HepG2 (cell line): ENCODE results near the gene BICDL1. TPM values are rescaled to one million over a fixed set of nuclear protein-coding genes. Genes with fewer than 3 reads are reported as not detected.

ENCODE experiments used
- AGO2 ChIP-seq: fragments of 200-400 bp; formaldehyde crosslinking; optimal IDR thresholded peaks from 2 replicates; pipeline ENCODE3; 2017; ENCODE audit warnings: mild to moderate bottlenecking, low read depth, low read length, moderate library complexity
- ARNTL ChIP-seq: sonication (generic); formaldehyde crosslinking; IDR thresholded peaks from 2 replicates; pipeline ENCODE4 v1.4.0; 2020; ENCODE audit warnings: mild to moderate bottlenecking, missing genetic modification reagents
- ELF3 ChIP-seq: IDR thresholded peaks from 2 replicates; pipeline ENCODE4 v1.6.1; 2016; ENCODE audit warnings: missing genetic modification reagents, missing compliant biosample characterization
- HNRNPLL ChIP-seq: fragments of 200-400 bp; formaldehyde crosslinking; IDR thresholded peaks from 2 replicates; pipeline ENCODE4 v1.6.1; 2017; ENCODE audit warnings: mild to moderate bottlenecking, low read depth, low read length; ENCODE audit not compliant: poor library complexity, severe bottlenecking
- MAZ ChIP-seq, 2 experiments: sonication (generic) in 1 of 2; formaldehyde crosslinking in 1 of 2; IDR thresholded peaks; 2 replicates each; pipeline versions ENCODE4 v1.5.0 to v1.6.1; 2012 to 2020; ENCODE audit warnings: low read depth in 2 of 2, mild to moderate bottlenecking in 2 of 2, borderline replicate concordance in 1 of 2, improper control_type of control experiment in 1 of 2, low read length in 1 of 2, missing genetic modification reagents in 1 of 2, moderate library complexity in 1 of 2
- NR1H2 ChIP-seq: sonication (generic); formaldehyde crosslinking; IDR thresholded peaks from 2 replicates; pipeline ENCODE4 v1.8.1; 2022; ENCODE audit warnings: low read depth, missing genetic modification reagents, borderline replicate concordance
- SIN3A ChIP-seq: IDR thresholded peaks from 2 replicates; pipeline ENCODE4 v1.6.1; 2011; ENCODE audit warnings: low read depth, mild to moderate bottlenecking, control low read depth, low read length, borderline replicate concordance
- SIN3B ChIP-seq: fragments of 150-350 bp; IDR thresholded peaks from 2 replicates; pipeline ENCODE4 v1.6.1; 2014; ENCODE audit warnings: low read length
- SMAD3 ChIP-seq: sonication (generic); formaldehyde crosslinking; IDR thresholded peaks from 2 replicates; pipeline ENCODE4 v1.4.0; 2020; ENCODE audit warnings: missing genetic modification reagents
- SP1 ChIP-seq, 2 experiments: fragments of 450-650 bp in 1 of 2; sonication (generic) in 1 of 2; formaldehyde crosslinking in 1 of 2; IDR thresholded peaks; 2 replicates each; pipeline versions ENCODE4 v1.4.0 to v1.6.1; 2016 to 2020; ENCODE audit warnings: missing genetic modification reagents in 1 of 2
- TAF15 ChIP-seq: fragments of 200-400 bp; formaldehyde crosslinking; IDR thresholded peaks from one replicate; pipeline ENCODE4 v1.6.1; 2018; ENCODE audit warnings: mild to moderate bottlenecking, low read depth, low read length; ENCODE audit not compliant: poor library complexity, severe bottlenecking
- TBP ChIP-seq: sonication (generic); formaldehyde crosslinking; IDR thresholded peaks from 2 replicates; pipeline ENCODE4 v1.5.0; 2020; ENCODE audit warnings: missing genetic modification reagents
- ZMYM4 ChIP-seq: sonication (generic); formaldehyde crosslinking; IDR thresholded peaks from 2 replicates; pipeline ENCODE4 v1.8.1; 2023; ENCODE audit warnings: mild to moderate bottlenecking, missing genetic modification reagents
- ZNF20 ChIP-seq: sonication (generic); formaldehyde crosslinking; IDR thresholded peaks from 2 replicates; pipeline ENCODE4 v1.4.0; 2020; ENCODE audit warnings: mild to moderate bottlenecking, moderate library complexity, missing genetic modification reagents
- ZNF274 ChIP-seq: sonication (generic); formaldehyde crosslinking; IDR thresholded peaks from 2 replicates; pipeline ENCODE4 v1.5.1; 2020; ENCODE audit warnings: mild to moderate bottlenecking, missing genetic modification reagents
- ZNF678 ChIP-seq: sonication (generic); formaldehyde crosslinking; IDR thresholded peaks from 2 replicates; pipeline ENCODE4 v1.4.0; 2020; ENCODE audit warnings: mild to moderate bottlenecking, missing genetic modification reagents
- ZNF878 ChIP-seq: sonication (generic); formaldehyde crosslinking; IDR thresholded peaks from 2 replicates; pipeline ENCODE4 v1.8.1; 2023; ENCODE audit warnings: mild to moderate bottlenecking, missing genetic modification reagents, moderate library complexity
- polyA plus RNA-seq, 8 experiments: library from polyadenylated mRNA; depleted of rRNA in 3 of 8; stranded (reverse) in 7 of 8; unstranded in 1 of 8; fragments of >200 nt; fragmentation: Illumina TruSeq in 4 of 8; extraction: Trizol in 4 of 8; gene quantifications; 2 replicates each; pipeline versions ENCODE4 v1.2.1 to v1.2.3, GENCODE V29; 2011 to 2016; ENCODE audit warnings: low read depth in 4 of 8, missing spikeins in 1 of 8, mixed read lengths in 1 of 8; ENCODE audit not compliant: insufficient read depth in 1 of 8
- total RNA-seq, 5 experiments: library from RNA; depleted of rRNA; stranded (reverse); fragments of >200 nt; fragmentation: Illumina TruSeq; extraction: Trizol; gene quantifications; 2 replicates each; pipeline ENCODE4 v1.2.3, GENCODE V29; 2016; ENCODE audit warnings: low read depth in 1 of 5
- TF ChIP-seq, protein P1 (sequence below): sonication (generic); formaldehyde crosslinking; IDR thresholded peaks from 2 replicates; pipeline ENCODE4 v1.5.1; 2020; ENCODE audit warnings: mild to moderate bottlenecking, missing genetic modification reagents, borderline replicate concordance
- TF ChIP-seq, protein P2 (sequence below): fragments of 450-650 bp; IDR thresholded peaks from 2 replicates; pipeline ENCODE4 v1.6.1; 2016
- TF ChIP-seq, protein P3 (sequence below): sonication (generic); formaldehyde crosslinking; IDR thresholded peaks from 2 replicates; pipeline ENCODE4 v1.5.1; 2020; ENCODE audit warnings: missing genetic modification reagents, mild to moderate bottlenecking, borderline replicate concordance

The BICDL1 gene
- total and polyA plus RNA-seq, 2 of the 13 experiments (the other 11 are each of a cell fraction or from before 2014, with no cell fraction given): 3.6 to 9.7 TPM

DNA sequence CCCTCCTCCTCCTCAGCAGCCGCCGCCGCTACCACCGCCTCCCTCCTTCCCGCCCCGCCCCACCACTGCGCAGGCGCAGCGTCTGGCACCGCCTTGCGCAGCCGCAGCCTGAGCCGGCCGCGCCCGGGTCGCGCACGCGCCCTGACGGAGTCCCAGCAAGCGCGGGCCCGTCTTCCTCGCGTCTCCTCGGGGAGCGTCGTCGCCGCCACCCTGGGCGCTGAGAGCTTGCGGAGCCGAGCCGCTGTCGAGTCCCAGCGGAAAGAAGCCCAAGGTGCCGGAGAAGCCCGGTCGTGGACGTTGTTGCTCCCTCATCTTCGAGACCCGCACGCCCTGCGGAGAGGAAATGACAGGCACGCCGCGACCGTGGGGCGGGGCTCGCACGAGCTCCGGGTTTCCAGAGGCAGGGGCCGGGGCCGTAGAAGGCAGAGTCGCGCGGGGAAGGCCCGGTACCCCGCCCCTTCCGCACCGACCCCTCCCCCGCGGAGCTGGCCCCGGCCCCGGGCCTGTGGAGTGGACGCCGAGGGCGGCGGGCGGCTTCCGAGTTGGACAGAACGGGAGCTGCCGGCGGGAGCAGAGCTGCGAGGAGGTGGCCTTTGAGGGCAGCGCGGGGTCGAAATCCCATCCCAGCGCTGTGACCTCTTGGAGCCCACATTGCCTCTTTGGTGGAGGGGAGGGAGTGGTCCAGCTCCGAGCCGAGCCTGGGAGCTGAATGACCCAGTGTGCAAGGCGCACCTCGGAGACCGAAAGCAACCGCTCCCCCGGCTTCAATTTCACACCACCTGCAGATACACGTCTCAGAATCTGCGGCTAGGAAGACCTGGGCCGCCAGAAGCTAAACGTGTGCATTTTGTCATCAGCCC is 128.0 kb downstream of the BICDL1 start (continued):
- TF ChIP-seq SIN3B (no peak), SP1 (IDR thresholded peaks at IDR 0.05) (no peak), SP1 (CRISPR knock-in tag; IDR thresholded peaks at IDR 0.05) (no peak; the same call in 1 of the 2 replicates), MAZ (IDR thresholded peaks at IDR 0.05; ENCODE audit: borderline replicate concordance, low read depth, low read length) (peak; percentile 70; the same call in 1 of the 2 replicates), MAZ (CRISPR knock-in tag; IDR thresholded peaks at IDR 0.05; ENCODE audit: low read depth) (peak; percentile 81), AGO2 (peak; percentile 86), SIN3A (peak; percentile 75; the same call in 1 of the 2 replicates), ARNTL (CRISPR knock-in tag) (peak; percentile 51; the same call in 1 of the 2 replicates), TAF15 (no peak), ZMYM4 (CRISPR knock-in tag) (peak; percentile 56), NR1H2 (CRISPR knock-in tag) (no peak), ZNF678 (0 out of 2 replicates have a peak, but pooled peaks have one; percentile 67), HNRNPLL (peak; percentile 69), ZNF274 (CRISPR knock-in tag) (peak; percentile 95), ELF3 (CRISPR knock-in tag) (peak; percentile 65), TBP (no peak), SMAD3 (peak; percentile 22; the same call in 1 of the 2 replicates), ZNF878 (CRISPR knock-in tag) (no peak), ZNF20 (CRISPR knock-in tag) (no peak)
- TF ChIP-seq, protein P1, sequence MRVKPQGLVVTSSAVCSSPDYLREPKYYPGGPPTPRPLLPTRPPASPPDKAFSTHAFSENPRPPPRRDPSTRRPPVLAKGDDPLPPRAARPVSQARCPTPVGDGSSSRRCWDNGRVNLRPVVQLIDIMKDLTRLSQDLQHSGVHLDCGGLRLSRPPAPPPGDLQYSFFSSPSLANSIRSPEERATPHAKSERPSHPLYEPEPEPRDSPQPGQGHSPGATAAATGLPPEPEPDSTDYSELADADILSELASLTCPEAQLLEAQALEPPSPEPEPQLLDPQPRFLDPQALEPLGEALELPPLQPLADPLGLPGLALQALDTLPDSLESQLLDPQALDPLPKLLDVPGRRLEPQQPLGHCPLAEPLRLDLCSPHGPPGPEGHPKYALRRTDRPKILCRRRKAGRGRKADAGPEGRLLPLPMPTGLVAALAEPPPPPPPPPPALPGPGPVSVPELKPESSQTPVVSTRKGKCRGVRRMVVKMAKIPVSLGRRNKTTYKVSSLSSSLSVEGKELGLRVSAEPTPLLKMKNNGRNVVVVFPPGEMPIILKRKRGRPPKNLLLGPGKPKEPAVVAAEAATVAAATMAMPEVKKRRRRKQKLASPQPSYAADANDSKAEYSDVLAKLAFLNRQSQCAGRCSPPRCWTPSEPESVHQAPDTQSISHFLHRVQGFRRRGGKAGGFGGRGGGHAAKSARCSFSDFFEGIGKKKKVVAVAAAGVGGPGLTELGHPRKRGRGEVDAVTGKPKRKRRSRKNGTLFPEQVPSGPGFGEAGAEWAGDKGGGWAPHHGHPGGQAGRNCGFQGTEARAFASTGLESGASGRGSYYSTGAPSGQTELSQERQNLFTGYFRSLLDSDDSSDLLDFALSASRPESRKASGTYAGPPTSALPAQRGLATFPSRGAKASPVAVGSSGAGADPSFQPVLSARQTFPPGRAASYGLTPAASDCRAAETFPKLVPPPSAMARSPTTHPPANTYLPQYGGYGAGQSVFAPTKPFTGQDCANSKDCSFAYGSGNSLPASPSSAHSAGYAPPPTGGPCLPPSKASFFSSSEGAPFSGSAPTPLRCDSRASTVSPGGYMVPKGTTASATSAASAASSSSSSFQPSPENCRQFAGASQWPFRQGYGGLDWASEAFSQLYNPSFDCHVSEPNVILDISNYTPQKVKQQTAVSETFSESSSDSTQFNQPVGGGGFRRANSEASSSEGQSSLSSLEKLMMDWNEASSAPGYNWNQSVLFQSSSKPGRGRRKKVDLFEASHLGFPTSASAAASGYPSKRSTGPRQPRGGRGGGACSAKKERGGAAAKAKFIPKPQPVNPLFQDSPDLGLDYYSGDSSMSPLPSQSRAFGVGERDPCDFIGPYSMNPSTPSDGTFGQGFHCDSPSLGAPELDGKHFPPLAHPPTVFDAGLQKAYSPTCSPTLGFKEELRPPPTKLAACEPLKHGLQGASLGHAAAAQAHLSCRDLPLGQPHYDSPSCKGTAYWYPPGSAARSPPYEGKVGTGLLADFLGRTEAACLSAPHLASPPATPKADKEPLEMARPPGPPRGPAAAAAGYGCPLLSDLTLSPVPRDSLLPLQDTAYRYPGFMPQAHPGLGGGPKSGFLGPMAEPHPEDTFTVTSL (CRISPR knock-in tag): no peak
- TF ChIP-seq, protein P2, sequence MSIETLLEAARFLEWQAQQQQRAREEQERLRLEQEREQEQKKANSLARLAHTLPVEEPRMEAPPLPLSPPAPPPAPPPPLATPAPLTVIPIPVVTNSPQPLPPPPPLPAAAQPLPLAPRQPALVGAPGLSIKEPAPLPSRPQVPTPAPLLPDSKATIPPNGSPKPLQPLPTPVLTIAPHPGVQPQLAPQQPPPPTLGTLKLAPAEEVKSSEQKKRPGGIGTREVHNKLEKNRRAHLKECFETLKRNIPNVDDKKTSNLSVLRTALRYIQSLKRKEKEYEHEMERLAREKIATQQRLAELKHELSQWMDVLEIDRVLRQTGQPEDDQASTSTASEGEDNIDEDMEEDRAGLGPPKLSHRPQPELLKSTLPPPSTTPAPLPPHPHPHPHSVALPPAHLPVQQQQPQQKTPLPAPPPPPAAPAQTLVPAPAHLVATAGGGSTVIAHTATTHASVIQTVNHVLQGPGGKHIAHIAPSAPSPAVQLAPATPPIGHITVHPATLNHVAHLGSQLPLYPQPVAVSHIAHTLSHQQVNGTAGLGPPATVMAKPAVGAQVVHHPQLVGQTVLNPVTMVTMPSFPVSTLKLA: no peak
- TF ChIP-seq, protein P3, sequence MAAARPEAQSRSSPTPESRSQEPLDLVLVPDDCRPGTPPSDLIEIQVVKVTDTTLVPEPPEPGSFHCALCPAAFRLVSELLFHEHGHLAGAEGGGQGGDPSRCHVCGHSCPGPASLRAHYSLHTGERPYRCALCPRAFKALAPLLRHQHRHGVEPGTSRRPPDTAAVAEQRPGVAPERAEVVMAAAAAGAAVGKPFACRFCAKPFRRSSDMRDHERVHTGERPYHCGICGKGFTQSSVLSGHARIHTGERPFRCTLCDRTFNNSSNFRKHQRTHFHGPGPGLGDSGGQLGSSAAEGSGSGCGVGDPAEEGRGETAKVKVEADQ: peak; percentile 61; the same call in 1 of the 2 replicates
